Measurements from ENCODE around the gene SCARB1.
A peak's percentile ranks its signal among the peaks of the same experiment; 100 is the strongest.

Gene SCARB1

GRCh38 chr12:124852329-124852831 lies 11.3 kb downstream of the SCARB1 start:
- H3K4ac ChIP-seq (ENCODE audit: low read length) = no peak overlapping the region
- no peak overlapping the region for H3K18ac ChIP-seq (ENCODE audit: low read length)
- no peak overlapping the region for H2BK120ac ChIP-seq (ENCODE audit: low read depth, low read length)
- no peak overlapping the region for H4K91ac ChIP-seq (ENCODE audit: low read depth, low read length, poor library complexity)
- no peak overlapping the region for H3K23ac ChIP-seq (ENCODE audit: low read depth, low read length, poor library complexity)
- no peak overlapping the region for H2BK15ac ChIP-seq (ENCODE audit: low read length)
- peak overlapping the region; percentile 57 for H2AK5ac ChIP-seq (ENCODE audit: low read depth, low read length)
- no peak overlapping the region for H3K14ac ChIP-seq (ENCODE audit: low read length)
- peaks cover 7 to 11% of the 10 kb centered on the region in 2 donors for H3K4me1 ChIP-seq (ENCODE audit: control insufficient read depth in 2 of 2, insufficient read depth in 1 of 2, low read depth in 1 of 2, low read length in 2 of 2)
- DNase-seq (ENCODE audit: low spot score) = no peak
- H3K9me3 ChIP-seq (replicated peaks in 1 of 2; ENCODE audit: control insufficient read depth in 2 of 2, insufficient read depth in 1 of 2, low read depth in 1 of 2, low read length in 2 of 2) = peaks cover 0 to 4% of the 10 kb centered on the region in 2 donors
- H3K27me3 ChIP-seq (ENCODE audit: control insufficient read depth in 3 of 3, insufficient read depth in 3 of 3, low read depth in 1 of 3, low read length in 3 of 3) = no peaks in the 10 kb centered on the region
- no peak overlapping the region for H3K9ac ChIP-seq (ENCODE audit: low read depth, low read length, poor library complexity)
- H2BK5ac ChIP-seq (ENCODE audit: low read length) = no peak overlapping the region
- H2AFZ ChIP-seq (ENCODE audit: low read length) = no peak overlapping the region
- H3K27ac ChIP-seq (replicated peaks; ENCODE audit: low read length) = no peak overlapping the region
- no peak overlapping the region for H4K8ac ChIP-seq (ENCODE audit: low read depth, low read length)
- H3K4me2 ChIP-seq (ENCODE audit: insufficient read depth, low read length, poor library complexity, severe bottlenecking) = no peak overlapping the region
- no CpG with 5 or more reads among the region's 13 CpGs for WGBS, 2 donors (ENCODE audit: extremely low coverage in 2 of 2, insufficient read length in 2 of 2, insufficient replicate concordance in 1 of 2)
- H3K79me1 ChIP-seq (ENCODE audit: low read depth, low read length) = no peaks in the 10 kb centered on the region
- peaks cover 4 to 9% of the 10 kb centered on the region in 2 donors for H3K36me3 ChIP-seq (replicated peaks in 1 of 2; ENCODE audit: control insufficient read depth in 2 of 2, insufficient read depth in 2 of 2, low read length in 2 of 2)
- no peak overlapping the region for H3K4me3 ChIP-seq (ENCODE audit: low read length in 2 of 2)
- H2BK12ac ChIP-seq (ENCODE audit: low read length) = no peak overlapping the region

- Histone ChIP-seq H4K8ac (ENCODE audit: low read depth, low read length) (no peak overlapping the region), H3K27ac (replicated peaks; ENCODE audit: low read length) (no peak overlapping the region), H2BK12ac (ENCODE audit: low read length) (no peak overlapping the region), H3K79me1 (ENCODE audit: low read depth, low read length) (no peaks in the 10 kb centered on the region), H2BK5ac (ENCODE audit: low read length) (no peak overlapping the region), H2AK5ac (ENCODE audit: low read depth, low read length) (no peak overlapping the region), H3K4me1 (ENCODE audit: control insufficient read depth in 2 of 2, insufficient read depth in 1 of 2, low read depth in 1 of 2, low read length in 2 of 2) (peaks cover 7 to 14% of the 10 kb centered on the region in 2 donors), H2BK15ac (ENCODE audit: low read length) (no peak overlapping the region), H4K91ac (ENCODE audit: low read depth, low read length, poor library complexity) (no peak overlapping the region), H3K14ac (ENCODE audit: low read length) (no peak overlapping the region), H3K36me3 (replicated peaks in 1 of 2; ENCODE audit: control insufficient read depth in 2 of 2, insufficient read depth in 2 of 2, low read length in 2 of 2) (peaks cover 4 to 7% of the 10 kb centered on the region in 2 donors), H2BK120ac (ENCODE audit: low read depth, low read length) (no peak overlapping the region), H3K9me3 (replicated peaks in 1 of 2; ENCODE audit: control insufficient read depth in 2 of 2, insufficient read depth in 1 of 2, low read depth in 1 of 2, low read length in 2 of 2) (peaks cover 0 to 4% of the 10 kb centered on the region in 2 donors), H3K4ac (ENCODE audit: low read length) (no peak overlapping the region), H3K23ac (ENCODE audit: low read depth, low read length, poor library complexity) (no peak overlapping the region), H2AFZ (ENCODE audit: low read length) (no peak overlapping the region), H3K27me3 (ENCODE audit: control insufficient read depth in 3 of 3, insufficient read depth in 3 of 3, low read depth in 1 of 3, low read length in 3 of 3) (no peaks in the 10 kb centered on the region), H3K9ac (ENCODE audit: low read depth, low read length, poor library complexity) (no peak overlapping the region), H3K4me3 (ENCODE audit: low read length in 2 of 2) (no peak overlapping the region), H3K18ac (ENCODE audit: low read length) (no peak overlapping the region), H3K4me2 (ENCODE audit: insufficient read depth, low read length, poor library complexity, severe bottlenecking) (no peak overlapping the region)
- no peak for DNase-seq (ENCODE audit: low spot score)
- WGBS, 2 donors (ENCODE audit: extremely low coverage in 2 of 2, insufficient read length in 2 of 2, insufficient replicate concordance in 1 of 2) = no CpG with 5 or more reads among the region's 8 CpGs
These were observed 12.3 kb downstream of the SCARB1 start for GRCh38 chr12:124851342-124851741.

DNA sequence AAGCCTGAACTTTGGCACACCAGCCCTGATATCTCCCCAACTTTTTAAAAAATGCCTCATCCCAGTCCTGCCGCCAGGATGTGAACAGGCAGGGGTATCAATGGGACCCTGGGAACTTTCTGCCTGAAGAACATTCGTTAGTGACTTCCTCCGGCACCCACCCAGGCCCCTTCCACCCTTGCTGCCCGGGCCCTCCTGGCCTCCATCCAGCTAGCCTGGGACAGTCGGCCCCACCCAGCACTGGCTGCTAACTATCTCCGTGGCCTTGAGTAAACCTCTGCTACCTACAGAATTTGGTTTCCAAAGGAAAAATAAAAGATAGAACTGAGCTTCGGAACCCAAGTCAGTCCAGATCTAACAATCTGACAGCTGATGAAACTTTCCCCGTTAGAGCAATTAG lies 14.3 kb downstream of the SCARB1 start:
- DNase-seq (ENCODE audit: low spot score) = no peak
- Histone ChIP-seq H2AFZ (ENCODE audit: low read length) (no peak overlapping the region), H3K4me2 (ENCODE audit: insufficient read depth, low read length, poor library complexity, severe bottlenecking) (no peak overlapping the region), H4K8ac (ENCODE audit: low read depth, low read length) (no peak overlapping the region), H3K18ac (ENCODE audit: low read length) (peak overlapping the region; percentile 55), H2BK12ac (ENCODE audit: low read length) (no peak overlapping the region), H3K9me3 (replicated peaks in 1 of 2; ENCODE audit: control insufficient read depth in 2 of 2, insufficient read depth in 1 of 2, low read depth in 1 of 2, low read length in 2 of 2) (peaks cover 0 to 4% of the 10 kb centered on the region in 2 donors), H3K23ac (ENCODE audit: low read depth, low read length, poor library complexity) (no peak overlapping the region), H2BK15ac (ENCODE audit: low read length) (no peak overlapping the region), H3K9ac (ENCODE audit: low read depth, low read length, poor library complexity) (no peak overlapping the region), H3K4me1 (ENCODE audit: control insufficient read depth in 2 of 2, insufficient read depth in 1 of 2, low read depth in 1 of 2, low read length in 2 of 2) (peaks cover 5 to 17% of the 10 kb centered on the region in 2 donors), H3K14ac (ENCODE audit: low read length) (no peak overlapping the region), H3K27me3 (ENCODE audit: control insufficient read depth in 3 of 3, insufficient read depth in 3 of 3, low read depth in 1 of 3, low read length in 3 of 3) (no peaks in the 10 kb centered on the region), H2BK5ac (ENCODE audit: low read length) (no peak overlapping the region), H3K4me3 (ENCODE audit: low read length in 2 of 2) (no peak overlapping the region), H3K79me1 (ENCODE audit: low read depth, low read length) (no peaks in the 10 kb centered on the region), H3K27ac (replicated peaks; ENCODE audit: low read length) (no peak overlapping the region), H4K91ac (ENCODE audit: low read depth, low read length, poor library complexity) (no peak overlapping the region), H2AK5ac (ENCODE audit: low read depth, low read length) (no peak overlapping the region), H3K4ac (ENCODE audit: low read length) (no peak overlapping the region), H3K36me3 (replicated peaks in 1 of 2; ENCODE audit: control insufficient read depth in 2 of 2, insufficient read depth in 2 of 2, low read length in 2 of 2) (peaks cover 1 to 3% of the 10 kb centered on the region in 2 donors), H2BK120ac (ENCODE audit: low read depth, low read length) (no peak overlapping the region)
- no CpG with 5 or more reads among the region's 8 CpGs for WGBS, 2 donors (ENCODE audit: extremely low coverage in 2 of 2, insufficient read length in 2 of 2, insufficient replicate concordance in 1 of 2)

- Histone ChIP-seq H4K8ac (ENCODE audit: low read depth, low read length) (peak overlapping the region; percentile 45), H2AK5ac (ENCODE audit: low read depth, low read length) (peak overlapping the region; percentile 71), H3K27me3 (ENCODE audit: control insufficient read depth in 3 of 3, insufficient read depth in 3 of 3, low read depth in 1 of 3, low read length in 3 of 3) (no peaks in the 10 kb centered on the region), H3K9ac (ENCODE audit: low read depth, low read length, poor library complexity) (no peak overlapping the region), H2BK120ac (ENCODE audit: low read depth, low read length) (no peak overlapping the region), H3K23ac (ENCODE audit: low read depth, low read length, poor library complexity) (no peak overlapping the region), H3K9me3 (replicated peaks in 1 of 2; ENCODE audit: control insufficient read depth in 2 of 2, insufficient read depth in 1 of 2, low read depth in 1 of 2, low read length in 2 of 2) (peaks cover 0 to 3% of the 10 kb centered on the region in 2 donors), H3K79me1 (ENCODE audit: low read depth, low read length) (no peaks in the 10 kb centered on the region), H3K4me1 (ENCODE audit: control insufficient read depth in 2 of 2, insufficient read depth in 1 of 2, low read depth in 1 of 2, low read length in 2 of 2) (peaks cover 5 to 18% of the 10 kb centered on the region in 2 donors), H4K91ac (ENCODE audit: low read depth, low read length, poor library complexity) (no peak overlapping the region), H3K14ac (ENCODE audit: low read length) (no peak overlapping the region), H2BK12ac (ENCODE audit: low read length) (no peak overlapping the region), H2BK5ac (ENCODE audit: low read length) (no peak overlapping the region), H3K18ac (ENCODE audit: low read length) (peak overlapping the region; percentile 53), H2AFZ (ENCODE audit: low read length) (no peak overlapping the region), H3K4me2 (ENCODE audit: insufficient read depth, low read length, poor library complexity, severe bottlenecking) (no peak overlapping the region), H3K4me3 (ENCODE audit: low read length in 2 of 2) (no peak overlapping the region), H3K4ac (ENCODE audit: low read length) (no peak overlapping the region), H3K36me3 (replicated peaks in 1 of 2; ENCODE audit: control insufficient read depth in 2 of 2, insufficient read depth in 2 of 2, low read length in 2 of 2) (peaks cover 1 to 2% of the 10 kb centered on the region in 2 donors), H2BK15ac (ENCODE audit: low read length) (no peak overlapping the region), H3K27ac (replicated peaks; ENCODE audit: low read length) (no peak overlapping the region)
- DNase-seq (ENCODE audit: low spot score) = no peak
- no CpG with 5 or more reads among the region's 17 CpGs for WGBS, 2 donors (ENCODE audit: extremely low coverage in 2 of 2, insufficient read length in 2 of 2, insufficient replicate concordance in 1 of 2)
These were observed 14.9 kb downstream of the SCARB1 start for GRCh38 chr12:124848621-124849380.
